Suppressor macrophage (primary cell): Measurements from ENCODE around the gene SERPINB7.
A peak's percentile ranks its signal among the peaks of the same experiment; 100 is the strongest.

Experiments used
- DNase-seq, 4 experiments: peaks; one replicate each; pipeline ENCODE4 v3.0.0-alpha.2; 2020 to 2022

SERPINB7 gene

GRCh38 chr18:63850020-63850419 is 74.8 kb downstream of the SERPINB7 start:
- DNase-seq: peak; percentile 51 to 67 (median 64)

- DNase-seq: no peak
Observed at GRCh38 chr18:63850636-63851035, 75.4 kb downstream of the SERPINB7 start.
